T-helper 2 cell treated with Interferon-gamma antibody and Interleukin-4, amounts not matched to agents 5 μg/mL and 100 μg/mL, for 36 hours (primary cell): ENCODE data around the gene KCNMB2.

Source experiments
- DNase-seq: peaks from one replicate; pipeline ENCODE4 v3.0.0; 2021; ENCODE audit warnings: low spot score
- H3K27ac Mint-ChIP-seq: one replicate; pipeline ENCODE4 v1.8.0; 2021; ENCODE audit warnings: mild to moderate bottlenecking, mixed read lengths
- H3K27me3 Mint-ChIP-seq: one replicate; pipeline ENCODE4 v1.8.0; 2021; ENCODE audit warnings: low read depth, mixed read lengths
- H3K36me3 Mint-ChIP-seq: one replicate; pipeline ENCODE4 v1.8.0; 2021; ENCODE audit warnings: low read depth, mixed read lengths
- H3K4me1 Mint-ChIP-seq: one replicate; pipeline ENCODE4 v1.8.0; 2021; ENCODE audit warnings: low read depth, mixed read lengths
- H3K4me3 Mint-ChIP-seq: one replicate; pipeline ENCODE4 v1.8.0; 2022; ENCODE audit warnings: mild to moderate bottlenecking, moderate library complexity, mixed read lengths
- H3K9me3 Mint-ChIP-seq: one replicate; pipeline ENCODE4 v1.8.0; 2021; ENCODE audit warnings: mixed read lengths

KCNMB2 gene

GRCh38 chr3:178804606-178805005 is 268.4 kb downstream of the KCNMB2 start:
- DNase-seq, result no peak
- no peak overlapping the region for H3K27ac Mint-ChIP-seq
- no peaks in the 10 kb centered on the region for H3K27me3 Mint-ChIP-seq
- no peaks in the 10 kb centered on the region for H3K9me3 Mint-ChIP-seq
- H3K4me1 Mint-ChIP-seq, result no peaks in the 10 kb centered on the region
- no peak overlapping the region for H3K4me3 Mint-ChIP-seq
- H3K36me3 Mint-ChIP-seq, result no peaks in the 10 kb centered on the region

GRCh38 chr3:178805741-178806140 is 269.5 kb downstream of the KCNMB2 start:
- Mint-ChIP-seq H3K36me3 (no peaks in the 10 kb centered on the region), H3K4me1 (no peaks in the 10 kb centered on the region), H3K9me3 (no peaks in the 10 kb centered on the region), H3K4me3 (no peak overlapping the region), H3K27me3 (no peaks in the 10 kb centered on the region), H3K27ac (no peak overlapping the region)
- no peak for DNase-seq

- no peak for DNase-seq
- Mint-ChIP-seq H3K4me1 (no peaks in the 10 kb centered on the region), H3K27me3 (no peaks in the 10 kb centered on the region), H3K4me3 (no peak overlapping the region), H3K27ac (no peak overlapping the region), H3K36me3 (no peaks in the 10 kb centered on the region), H3K9me3 (no peaks in the 10 kb centered on the region)
Observed at GRCh38 chr3:178806651-178807050, 270.4 kb downstream of the KCNMB2 start.

GRCh38 chr3:178807694-178808093 is 271.5 kb downstream of the KCNMB2 start:
- Mint-ChIP-seq H3K27me3 (no peaks in the 10 kb centered on the region), H3K36me3 (no peaks in the 10 kb centered on the region), H3K4me1 (no peaks in the 10 kb centered on the region), H3K27ac (no peak overlapping the region), H3K4me3 (no peak overlapping the region), H3K9me3 (no peaks in the 10 kb centered on the region)
- no peak for DNase-seq

- Mint-ChIP-seq H3K27me3 (no peaks in the 10 kb centered on the region), H3K9me3 (no peaks in the 10 kb centered on the region), H3K27ac (no peak overlapping the region), H3K4me3 (no peak overlapping the region), H3K36me3 (no peaks in the 10 kb centered on the region), H3K4me1 (no peaks in the 10 kb centered on the region)
- no peak for DNase-seq
Observed at GRCh38 chr3:178808748-178809147, 272.5 kb downstream of the KCNMB2 start.

GRCh38 chr3:178810181-178810580 is 273.9 kb downstream of the KCNMB2 start:
- Mint-ChIP-seq H3K4me3 (no peak overlapping the region), H3K27me3 (no peaks in the 10 kb centered on the region), H3K27ac (no peak overlapping the region), H3K9me3 (no peaks in the 10 kb centered on the region), H3K4me1 (no peaks in the 10 kb centered on the region), H3K36me3 (no peaks in the 10 kb centered on the region)
- DNase-seq, result no peak

GRCh38 chr3:178822722-178823121 is 286.5 kb downstream of the KCNMB2 start:
- Mint-ChIP-seq H3K4me1 (peaks cover 2% of the 10 kb centered on the region), H3K4me3 (no peak overlapping the region), H3K36me3 (no peaks in the 10 kb centered on the region), H3K9me3 (no peaks in the 10 kb centered on the region), H3K27ac (no peak overlapping the region), H3K27me3 (no peaks in the 10 kb centered on the region)
- DNase-seq, result no peak

- Mint-ChIP-seq H3K27ac (no peak overlapping the region), H3K4me1 (peaks cover 2% of the 10 kb centered on the region), H3K36me3 (no peaks in the 10 kb centered on the region), H3K9me3 (no peaks in the 10 kb centered on the region), H3K4me3 (no peak overlapping the region), H3K27me3 (no peaks in the 10 kb centered on the region)
- no peak for DNase-seq
Observed at GRCh38 chr3:178823150-178823549, 286.9 kb downstream of the KCNMB2 start.

GRCh38 chr3:178823591-178824246 is 287.5 kb downstream of the KCNMB2 start:
- no peak for DNase-seq
- H3K4me3 Mint-ChIP-seq, result no peak overlapping the region
- H3K36me3 Mint-ChIP-seq, result no peaks in the 10 kb centered on the region
- no peaks in the 10 kb centered on the region for H3K27me3 Mint-ChIP-seq
- peaks cover 2% of the 10 kb centered on the region for H3K4me1 Mint-ChIP-seq
- no peak overlapping the region for H3K27ac Mint-ChIP-seq
- H3K9me3 Mint-ChIP-seq, result no peaks in the 10 kb centered on the region

GRCh38 chr3:178826435-178827123 is 290.3 kb downstream of the KCNMB2 start:
- Mint-ChIP-seq H3K4me1 (peaks cover 2% of the 10 kb centered on the region), H3K36me3 (no peaks in the 10 kb centered on the region)

GRCh38 chr3:178827285-178827856 is 291.1 kb downstream of the KCNMB2 start:
- Mint-ChIP-seq H3K4me3 (no peak overlapping the region), H3K27ac (no peak overlapping the region), H3K4me1 (peaks cover 2% of the 10 kb centered on the region), H3K9me3 (no peaks in the 10 kb centered on the region), H3K27me3 (no peaks in the 10 kb centered on the region), H3K36me3 (no peaks in the 10 kb centered on the region)
- no peak for DNase-seq

More at GRCh38 chr3:178826435-178827123, 290.3 kb downstream of the KCNMB2 start:
- Mint-ChIP-seq H3K27ac (no peak overlapping the region), H3K9me3 (no peaks in the 10 kb centered on the region), H3K27me3 (no peaks in the 10 kb centered on the region), H3K4me3 (no peak overlapping the region)
- no peak for DNase-seq

- Mint-ChIP-seq H3K9me3 (no peaks in the 10 kb centered on the region), H3K4me1 (no peaks in the 10 kb centered on the region), H3K4me3 (no peak overlapping the region), H3K27me3 (no peaks in the 10 kb centered on the region), H3K36me3 (no peaks in the 10 kb centered on the region), H3K27ac (no peak overlapping the region)
- DNase-seq, result no peak
Observed at GRCh38 chr3:178833695-178834094, 297.5 kb downstream of the KCNMB2 start.

- Mint-ChIP-seq H3K27ac (no peak overlapping the region), H3K9me3 (no peaks in the 10 kb centered on the region), H3K4me3 (no peak overlapping the region), H3K27me3 (no peaks in the 10 kb centered on the region), H3K36me3 (no peaks in the 10 kb centered on the region), H3K4me1 (no peaks in the 10 kb centered on the region)
- no peak for DNase-seq
Observed at GRCh38 chr3:178835033-178835432, 298.8 kb downstream of the KCNMB2 start.

- Mint-ChIP-seq H3K36me3 (no peaks in the 10 kb centered on the region), H3K4me3 (no peak overlapping the region)
Observed at GRCh38 chr3:178837512-178837911, 301.3 kb downstream of the KCNMB2 start.

More at GRCh38 chr3:178837512-178837911, 301.3 kb downstream of the KCNMB2 start:
- no peaks in the 10 kb centered on the region for H3K27me3 Mint-ChIP-seq
- no peaks in the 10 kb centered on the region for H3K9me3 Mint-ChIP-seq
- no peak overlapping the region for H3K27ac Mint-ChIP-seq
- DNase-seq, result no peak
- no peaks in the 10 kb centered on the region for H3K4me1 Mint-ChIP-seq
